Activated T-helper 1 cell treated with Interleukin-2 at 50 U/mL for 16 hours (primary cell): ENCODE results near the gene NCOR1.
"Not testable (repeated sequence)": the region's sequence is repeated elsewhere in the genome, so short reads cannot be mapped to it uniquely, and the experiment has no call there.

Experiments used
- DNase-seq: peaks from one replicate; pipeline ENCODE4 v3.0.0-alpha.2; 2020; ENCODE audit warnings: low read depth

Gene NCOR1

DNA sequence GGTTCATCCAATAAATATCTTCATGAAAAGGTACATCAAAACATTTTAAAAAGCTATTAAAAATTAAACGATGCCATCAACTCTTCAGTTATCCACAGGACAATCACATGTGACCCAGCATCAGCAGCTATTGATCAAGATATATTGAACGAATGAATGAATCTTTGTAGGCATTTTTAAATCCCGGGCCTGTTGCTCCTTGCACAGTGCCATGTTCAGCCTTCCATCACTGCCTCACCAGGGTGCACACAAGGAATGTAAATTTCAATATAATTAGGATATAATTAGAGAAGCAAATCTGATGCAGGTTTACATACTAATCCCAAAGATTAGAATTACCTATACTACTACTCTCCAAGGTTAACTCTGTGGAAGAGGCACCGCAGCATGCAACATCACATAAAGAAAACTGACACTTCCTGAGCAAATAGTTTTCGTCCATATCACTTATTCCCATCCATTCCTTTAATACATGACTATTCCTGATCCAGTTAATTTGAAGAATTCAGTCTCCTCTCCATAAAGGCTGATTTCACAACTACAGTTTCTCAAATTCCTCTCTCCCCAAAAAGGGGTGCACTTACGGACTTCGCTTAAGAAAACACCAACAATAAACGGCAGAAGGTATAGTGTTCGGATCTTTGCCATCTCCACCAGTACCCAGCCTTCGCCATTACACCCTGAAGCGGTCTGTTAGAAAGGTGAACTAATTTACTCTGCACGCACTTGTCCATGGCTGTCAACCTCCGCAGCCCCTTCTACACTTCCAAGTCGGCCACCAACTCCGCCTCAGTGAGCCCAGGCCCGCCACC, 938 bp downstream of the NCOR1 start:
- DNase-seq, result no peak

DNA sequence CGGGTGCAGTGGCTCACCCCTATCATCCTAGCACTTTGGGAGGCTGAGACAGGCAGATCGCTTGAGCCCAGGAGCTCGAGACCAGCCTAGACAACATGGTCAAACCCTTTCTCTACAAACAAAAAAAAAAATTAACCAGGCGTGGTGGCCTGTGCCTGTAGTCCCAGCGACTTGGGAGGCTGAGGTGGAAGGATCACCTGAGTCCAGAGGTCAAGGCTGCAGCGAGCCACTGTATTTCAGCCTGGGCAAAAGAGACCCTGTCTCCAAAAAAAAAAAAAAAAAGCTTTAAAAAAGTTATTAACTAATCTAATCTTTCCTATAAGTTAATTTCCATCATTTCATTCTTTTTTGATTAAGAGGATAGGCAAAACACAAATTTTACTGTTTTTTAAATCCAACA, 2.5 kb downstream of the NCOR1 start:
- no peak for DNase-seq

DNA sequence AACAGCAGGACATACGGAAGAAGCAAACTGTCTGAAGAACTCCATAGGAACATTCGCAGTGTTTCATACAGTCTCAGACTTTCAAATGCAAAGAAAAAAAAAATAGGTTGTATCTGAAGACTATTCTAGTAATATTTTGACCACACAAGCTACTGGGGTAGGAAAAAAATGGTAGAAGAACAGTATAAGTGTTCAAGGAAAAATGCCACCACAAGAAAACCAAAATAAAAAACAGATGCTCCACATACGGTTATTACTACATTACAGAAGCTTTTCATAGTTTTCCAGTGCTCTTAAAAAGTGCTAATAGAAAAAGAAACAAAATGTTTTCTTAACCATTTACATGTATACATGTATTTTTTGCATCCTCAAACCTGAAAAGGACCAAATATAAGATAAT, 3.7 kb downstream of the NCOR1 start:
- DNase-seq, result no peak

DNA sequence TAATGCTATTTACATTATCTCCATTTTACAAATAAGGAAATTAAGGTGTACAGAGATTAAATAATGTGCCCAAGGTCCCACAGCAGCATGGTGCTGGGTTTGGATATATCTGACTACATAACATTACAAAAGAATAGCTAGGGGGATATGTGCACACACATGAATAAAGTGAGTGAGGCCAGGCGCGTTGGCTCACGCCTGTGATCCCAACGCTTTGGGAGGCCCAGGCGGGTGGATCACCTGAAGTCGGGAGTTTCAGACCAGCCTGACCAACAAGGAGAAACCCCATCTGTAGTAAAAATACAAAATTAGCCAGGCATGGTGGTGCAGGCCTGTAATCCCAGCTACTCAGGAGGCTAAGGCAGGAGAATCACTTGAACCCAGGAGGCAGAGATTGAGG, 10.6 kb downstream of the NCOR1 start:
- not testable (repeated sequence) for DNase-seq

DNA sequence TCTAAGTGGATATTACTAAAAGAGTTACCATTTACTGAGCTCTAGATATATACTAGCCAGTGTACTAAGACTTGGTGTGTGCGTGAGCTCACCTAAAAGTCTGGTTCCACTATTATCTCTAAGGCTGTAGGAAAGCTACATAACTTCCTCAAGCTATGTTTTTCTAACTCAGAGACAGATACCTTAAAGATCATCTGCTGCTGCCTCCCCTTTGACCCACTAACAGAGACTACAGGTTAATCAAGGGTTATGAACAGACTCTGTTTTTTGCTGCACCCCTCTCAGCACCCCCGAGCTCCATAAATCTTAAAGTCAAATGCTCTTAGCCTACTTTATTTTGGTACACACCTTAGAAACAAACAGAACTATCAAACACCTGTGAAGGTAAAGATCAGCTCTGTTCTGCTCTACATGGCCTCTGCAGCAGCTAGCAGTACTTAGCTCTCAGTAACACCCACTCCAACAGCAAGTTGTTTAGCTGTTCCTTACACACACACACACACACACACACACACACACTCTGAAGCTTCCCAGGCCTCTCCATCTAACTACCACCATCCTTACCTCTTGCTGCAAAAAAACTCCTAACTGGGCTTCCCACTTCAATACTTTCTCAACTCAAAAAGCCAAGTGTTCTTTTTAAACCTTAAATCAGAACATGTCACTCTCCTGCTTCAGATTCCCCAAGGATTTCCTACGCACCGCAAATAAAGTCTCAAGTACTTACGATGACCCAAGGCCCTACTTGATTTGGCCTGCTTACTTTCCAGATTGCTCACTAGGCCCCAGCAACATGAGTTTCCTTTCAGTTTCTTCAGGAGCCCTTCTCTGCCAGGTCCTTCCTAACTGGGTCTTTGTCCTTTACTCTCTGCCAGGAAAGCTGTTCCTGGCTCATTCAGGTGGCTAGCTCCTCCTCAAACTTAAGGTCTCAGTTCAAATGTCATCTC, 12.5 kb downstream of the NCOR1 start:
- not testable (repeated sequence) for DNase-seq

DNA sequence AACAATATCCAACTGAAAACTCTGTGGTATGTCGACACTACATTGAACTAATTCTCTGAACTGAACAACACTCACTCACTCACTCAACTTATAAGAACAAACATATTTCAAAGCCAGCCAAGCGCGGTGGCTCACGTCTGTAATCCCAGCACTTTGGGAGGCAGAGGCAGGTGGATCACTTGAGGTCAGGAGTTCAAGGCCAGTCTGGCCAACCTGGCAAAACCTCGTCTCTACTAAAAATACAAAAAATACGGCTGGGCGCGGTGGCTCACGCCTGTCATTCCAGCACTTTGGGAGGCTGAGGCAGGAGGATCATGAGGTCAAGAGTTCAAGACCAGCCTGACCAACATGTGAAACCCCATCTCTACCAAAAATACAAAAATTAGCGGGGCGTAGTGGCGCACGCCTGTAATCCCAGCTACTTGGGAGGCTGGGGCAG, 13.6 kb downstream of the NCOR1 start:
- not testable (repeated sequence) for DNase-seq

DNA sequence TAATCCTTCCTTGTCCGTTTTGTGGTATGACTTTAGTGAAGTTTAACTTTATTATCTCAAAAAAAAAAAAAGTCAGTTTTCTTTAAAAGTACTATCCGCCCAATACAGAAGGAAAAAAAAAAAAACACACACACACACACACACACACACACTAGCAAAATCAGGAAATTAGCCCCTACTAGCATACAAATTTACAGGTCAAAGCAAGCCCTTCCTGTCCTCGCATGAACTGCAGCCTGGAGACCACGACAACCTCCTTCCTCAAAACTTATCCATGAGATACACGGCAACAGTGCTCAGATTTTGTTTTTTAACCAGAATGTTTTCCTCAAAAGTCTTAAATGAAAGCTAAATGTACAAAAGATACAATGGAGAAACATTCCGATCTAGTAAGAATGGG, 16.2 kb downstream of the NCOR1 start:
- no peak for DNase-seq

DNA sequence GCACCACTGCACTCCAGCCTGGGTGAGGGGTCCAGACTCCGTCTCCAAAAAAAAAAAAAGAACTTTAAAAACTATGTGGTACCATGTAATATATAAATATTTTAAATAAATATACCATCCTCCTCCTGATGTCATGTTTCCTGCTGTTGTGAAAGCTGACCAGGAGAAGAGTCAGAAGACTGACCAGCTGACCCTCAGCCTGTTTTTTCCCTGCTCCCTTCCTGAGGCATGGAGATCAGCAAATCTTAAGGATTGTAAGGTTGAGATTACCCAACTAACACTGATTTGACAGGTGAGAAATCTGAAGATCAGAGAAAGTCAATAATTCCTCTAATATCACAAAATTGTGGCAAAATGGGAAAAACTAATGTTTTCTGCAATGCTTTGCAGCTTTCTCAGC, 18.1 kb downstream of the NCOR1 start:
- no peak for DNase-seq

DNA sequence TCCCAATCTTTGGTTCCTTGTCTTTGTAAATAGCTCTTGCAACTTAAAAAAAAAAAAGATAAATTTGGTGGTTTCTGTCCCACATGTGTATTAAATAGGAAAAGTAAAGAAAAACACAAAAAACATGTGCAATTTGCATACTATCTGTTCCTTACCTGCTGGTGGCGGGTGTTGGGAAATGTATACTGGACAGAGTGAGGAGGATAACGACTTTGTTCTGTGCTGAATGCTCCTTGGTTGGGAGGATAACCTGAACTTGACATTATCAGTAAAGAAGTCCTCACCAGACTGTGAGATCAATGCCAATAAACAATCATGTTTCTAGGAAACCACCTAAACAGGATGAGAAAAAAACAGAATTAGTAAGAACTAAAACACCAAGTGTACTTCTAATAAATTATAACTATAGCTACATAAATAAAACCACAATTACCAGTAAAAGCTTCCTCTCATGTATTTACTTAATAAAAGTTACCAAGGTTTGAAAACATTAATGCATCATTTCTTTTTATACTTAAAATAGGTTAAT, 21.0 kb downstream of the NCOR1 start:
- DNase-seq, result not testable (repeated sequence)

DNA sequence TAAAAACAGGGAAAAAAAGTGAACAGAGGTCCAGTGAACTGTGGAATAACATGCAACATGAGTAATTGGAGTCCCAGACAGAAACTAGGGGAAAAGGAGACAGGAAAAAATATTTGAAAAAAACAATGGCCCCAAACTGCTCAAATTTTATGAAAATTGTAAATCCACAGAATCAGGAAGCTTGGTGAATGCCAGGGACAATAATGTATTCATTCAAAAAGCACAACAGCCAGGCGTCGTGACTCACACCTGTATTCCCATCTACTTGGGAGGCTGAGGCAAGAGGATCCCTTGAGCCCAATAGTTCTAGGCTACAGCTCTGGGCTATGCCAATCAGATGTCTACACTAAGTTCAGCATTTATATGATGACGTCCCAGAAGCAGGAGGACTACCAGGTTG, 23.7 kb downstream of the NCOR1 start:
- no peak for DNase-seq

DNA sequence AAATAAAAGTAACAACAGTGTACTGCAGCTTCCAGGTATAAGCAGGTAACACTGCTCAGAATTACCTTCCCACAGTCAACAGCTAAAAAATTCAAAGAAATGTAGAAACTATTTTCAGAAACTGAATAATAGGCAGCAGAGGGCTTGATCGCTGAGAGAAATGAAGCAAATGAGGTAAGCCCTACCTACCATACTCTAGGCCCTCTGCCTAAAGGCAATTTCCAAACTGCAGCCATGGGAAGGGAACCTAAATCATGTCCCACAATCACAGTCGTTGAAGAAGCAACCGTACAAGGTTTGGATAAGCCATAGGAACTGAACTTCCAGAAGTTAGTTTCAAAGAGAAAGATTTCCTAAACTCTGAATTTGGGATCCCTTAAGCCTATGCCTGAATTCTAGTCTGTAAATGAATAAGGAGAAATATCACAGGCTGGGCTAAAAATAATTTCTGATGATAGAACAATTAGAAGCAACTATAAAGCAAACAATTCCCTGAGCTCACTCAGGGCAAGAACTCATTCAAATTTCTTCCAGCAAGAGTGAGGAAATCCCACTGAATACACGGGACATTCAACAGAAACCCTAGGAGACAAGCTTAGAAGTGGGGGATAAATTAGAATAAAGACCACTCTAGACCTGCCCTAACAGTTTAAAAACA, 24.5 kb downstream of the NCOR1 start:
- no peak for DNase-seq

DNA sequence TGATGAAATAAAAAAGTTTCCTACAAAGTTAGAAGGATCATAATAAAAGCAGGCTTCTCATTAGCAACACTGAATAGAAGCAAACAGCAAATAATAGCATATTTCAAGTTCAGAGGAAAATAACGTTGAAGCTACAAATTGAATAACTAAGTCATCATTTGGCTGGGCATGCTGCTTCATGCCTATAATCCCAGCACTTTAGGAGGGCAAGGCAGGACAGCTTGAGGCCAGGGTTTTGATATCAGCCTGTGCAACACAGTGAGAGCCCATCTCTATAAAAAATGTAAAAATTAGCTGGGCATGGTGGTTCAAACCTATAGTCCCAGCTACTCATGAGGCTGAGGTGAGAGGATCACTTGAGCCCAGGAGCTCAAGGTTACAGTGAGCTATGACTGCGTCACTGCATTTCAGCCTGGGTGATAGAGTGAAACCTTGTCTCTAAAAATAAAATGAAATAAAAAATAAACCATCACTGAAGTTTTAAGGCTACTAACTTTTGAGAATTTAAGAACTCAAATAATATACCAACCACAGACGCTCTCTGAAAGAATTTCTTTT, 25.5 kb downstream of the NCOR1 start:
- DNase-seq, result no peak

DNA sequence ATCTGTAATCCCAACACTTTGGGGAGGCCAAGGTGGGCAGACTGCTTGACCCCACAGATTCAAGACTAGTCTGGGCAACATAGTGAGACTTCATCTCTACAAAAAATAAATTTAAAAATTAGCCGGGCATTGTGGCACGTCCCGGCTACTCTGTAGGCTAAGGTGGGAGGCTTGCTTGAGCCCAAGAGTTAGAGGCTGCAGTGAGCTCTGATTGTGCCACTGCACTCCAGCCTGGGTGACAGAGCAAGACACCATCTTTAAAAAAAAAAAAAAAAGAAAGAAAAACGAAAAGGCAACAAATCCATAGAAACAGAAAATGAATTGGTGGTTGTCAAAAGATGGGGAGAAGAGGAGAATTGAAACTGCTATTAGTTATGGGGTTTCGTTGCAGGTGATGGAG, 27.7 kb downstream of the NCOR1 start:
- DNase-seq, result no peak

DNA sequence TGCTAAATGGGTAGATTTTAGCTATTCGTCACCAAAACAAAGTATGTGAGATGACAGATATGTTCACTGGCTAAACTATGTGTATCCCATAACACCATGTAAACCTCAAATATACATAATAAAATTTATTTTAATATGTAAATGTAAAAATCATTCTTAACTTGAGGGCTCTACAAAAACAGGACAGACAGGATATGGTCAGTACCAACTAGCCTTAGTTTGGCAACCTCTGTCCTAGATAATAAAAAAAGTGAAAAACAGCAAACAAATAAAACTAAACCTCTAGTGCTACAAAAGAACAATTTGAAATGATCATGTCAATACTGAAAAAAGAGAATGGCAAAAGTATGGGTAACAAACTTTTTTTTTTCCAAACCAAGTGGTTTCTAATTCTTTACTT, 33.8 kb downstream of the NCOR1 start:
- no peak for DNase-seq

DNA sequence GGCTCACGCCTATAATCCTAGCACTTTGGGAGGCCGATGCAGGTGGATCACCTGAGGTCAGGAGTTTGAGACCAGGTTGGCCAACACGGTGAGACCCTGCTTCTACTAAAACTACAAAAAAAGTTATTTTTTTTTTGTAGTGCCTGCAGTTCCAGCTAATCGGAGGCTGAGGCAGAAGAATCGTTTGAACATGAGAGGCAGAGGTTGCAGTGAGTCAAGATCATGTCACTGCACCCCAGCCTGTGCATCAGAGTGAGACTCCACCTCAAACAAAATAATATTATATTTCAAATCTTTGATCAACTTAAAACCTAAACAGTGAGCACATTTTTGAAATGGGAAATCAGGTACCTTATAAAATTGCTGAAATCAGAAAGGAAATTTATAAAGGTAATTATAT, 36.5 kb downstream of the NCOR1 start:
- DNase-seq, result no peak

DNA sequence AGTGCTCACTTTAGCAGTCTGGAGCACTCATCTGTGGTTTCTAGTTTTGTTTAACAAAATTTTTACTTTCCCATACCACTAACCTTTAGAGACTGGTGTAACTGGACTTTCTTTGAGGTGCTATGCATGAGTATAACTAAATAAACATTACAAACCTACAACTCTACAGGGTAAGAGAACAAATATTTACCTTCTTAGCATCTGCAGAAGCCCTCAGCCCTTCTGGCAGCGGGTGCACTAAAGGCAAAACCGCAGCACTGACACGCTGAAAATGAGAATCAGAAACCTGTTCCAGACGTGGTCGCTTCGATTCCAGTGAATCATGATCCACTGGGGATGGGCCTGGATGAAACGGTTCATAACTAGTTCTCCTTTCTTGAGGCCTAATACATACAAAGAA, 43.7 kb downstream of the NCOR1 start:
- no peak for DNase-seq

DNA sequence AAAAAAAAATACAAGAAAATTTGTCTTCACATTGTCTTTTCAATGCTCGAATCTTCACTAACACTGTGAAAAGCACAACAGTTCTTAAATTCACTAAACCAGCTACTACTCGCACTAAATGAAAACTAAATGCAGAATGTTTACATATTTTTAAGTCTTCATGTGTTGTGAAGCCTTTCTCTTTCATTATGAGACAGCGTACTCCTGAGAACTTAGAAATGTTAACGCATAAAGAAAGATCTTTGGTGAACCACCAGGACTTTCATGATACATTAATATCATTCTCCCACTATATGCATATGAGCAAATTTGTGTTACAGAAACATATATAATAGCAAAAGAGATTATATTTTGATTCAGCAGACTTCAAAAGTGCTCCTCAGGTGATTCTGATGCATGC, 48.6 kb downstream of the NCOR1 start:
- not testable (repeated sequence) for DNase-seq

DNA sequence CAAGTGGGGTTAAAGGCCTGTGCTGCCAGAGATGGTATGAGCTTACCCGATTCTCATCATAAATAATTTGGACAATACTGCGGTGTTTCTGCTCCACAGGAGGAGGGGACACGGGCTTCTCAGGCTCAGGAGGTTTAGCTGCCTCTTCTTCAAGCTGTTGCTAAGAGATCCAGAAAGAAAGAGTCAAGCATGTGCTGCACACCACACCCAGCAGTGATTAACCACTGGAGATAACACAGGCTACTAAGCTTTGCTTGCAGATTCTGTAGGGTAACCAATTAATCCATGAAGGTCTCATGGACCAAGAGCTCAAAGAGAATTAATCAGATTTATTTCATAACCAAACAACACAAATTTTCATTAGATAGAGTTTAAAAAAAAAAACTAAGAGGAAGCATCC, 56.6 kb downstream of the NCOR1 start:
- no peak for DNase-seq

DNA sequence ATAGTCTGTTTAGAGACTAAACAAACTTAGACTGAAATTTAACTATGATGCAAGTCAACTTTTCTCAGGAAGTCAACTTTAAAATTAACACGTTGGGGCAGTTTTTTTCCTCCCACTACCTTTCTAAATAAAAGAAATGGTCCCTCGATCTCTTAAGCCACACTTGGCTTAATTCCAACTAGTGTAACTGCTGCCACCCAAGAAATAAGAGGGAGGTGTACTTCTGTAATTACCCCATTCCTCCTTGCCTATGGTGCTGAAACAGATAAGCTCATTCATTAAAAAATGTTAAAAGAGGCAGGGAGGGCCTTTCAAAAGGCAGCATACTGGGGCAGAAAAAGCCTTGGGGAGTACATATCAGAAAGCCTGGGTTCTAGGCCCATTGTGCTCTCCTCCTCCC, 59.8 kb downstream of the NCOR1 start:
- no peak for DNase-seq

DNA sequence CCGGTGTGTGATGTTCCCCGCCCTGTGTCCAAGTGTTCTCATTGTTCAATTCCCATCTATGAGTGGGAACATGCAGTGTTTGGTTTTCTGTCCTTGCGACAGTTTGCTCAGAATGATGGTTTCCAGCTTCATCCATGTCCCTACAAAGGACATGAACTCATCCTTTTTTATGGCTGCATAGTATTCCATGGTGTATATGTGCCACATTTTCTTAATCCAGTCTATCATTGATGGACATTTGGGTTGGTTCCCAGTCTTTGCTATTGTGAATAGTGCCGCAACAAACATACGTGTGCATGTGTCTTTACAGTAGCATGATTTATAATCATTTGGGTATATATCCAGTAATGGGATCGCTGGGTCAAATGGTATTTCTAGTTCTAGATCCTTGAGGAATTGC, 63.0 kb downstream of the NCOR1 start:
- DNase-seq, result not testable (repeated sequence)

DNA sequence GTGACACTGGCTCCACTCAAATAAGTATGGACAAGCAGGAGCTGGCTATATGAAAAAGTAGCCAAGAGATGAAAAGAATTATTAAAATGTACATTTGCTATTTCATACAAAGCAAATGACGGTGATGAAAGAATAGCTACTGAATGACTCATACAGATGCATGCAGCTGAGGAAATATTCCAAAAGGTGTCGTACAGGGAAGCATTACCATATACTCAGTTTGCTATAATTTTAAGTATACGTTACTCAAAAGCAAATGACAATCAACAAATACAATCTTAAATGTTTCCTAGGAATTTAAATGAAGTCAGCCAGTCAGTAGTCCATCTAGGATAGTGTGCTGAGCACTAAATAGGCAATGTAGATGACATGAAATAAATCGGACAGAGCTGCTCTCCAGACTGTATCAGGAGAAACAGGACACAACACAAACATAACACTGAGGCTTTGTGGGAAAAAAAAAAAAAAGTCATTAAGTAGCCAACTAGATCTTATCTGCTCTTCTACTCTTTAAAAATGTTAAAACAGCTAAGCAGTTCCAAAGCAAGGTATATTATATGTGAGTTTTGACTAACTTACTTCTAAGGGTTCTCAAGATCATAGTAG, 65.0 kb downstream of the NCOR1 start:
- no peak for DNase-seq

DNA sequence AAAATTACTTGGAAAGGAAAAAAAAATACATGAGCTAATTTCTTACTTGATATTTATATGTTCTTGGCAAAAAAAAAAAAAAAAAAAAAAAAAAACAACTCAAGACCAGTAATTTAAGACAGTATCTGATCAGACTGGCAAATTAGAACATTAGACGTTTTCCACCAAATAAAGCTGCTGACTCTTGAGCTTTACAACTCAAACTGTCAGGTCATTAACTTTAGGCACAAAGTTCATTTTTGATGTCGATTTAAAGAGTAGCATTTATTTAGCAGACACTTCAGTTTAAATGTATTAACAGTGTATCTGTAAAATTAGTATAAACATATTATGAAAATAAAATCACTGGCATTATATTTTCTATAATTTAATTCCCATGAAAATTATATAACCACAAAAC, 66.7 kb downstream of the NCOR1 start:
- no peak for DNase-seq
